ENCODE measurements around the gene DNAH5.

The DNAH5 gene

DNA sequence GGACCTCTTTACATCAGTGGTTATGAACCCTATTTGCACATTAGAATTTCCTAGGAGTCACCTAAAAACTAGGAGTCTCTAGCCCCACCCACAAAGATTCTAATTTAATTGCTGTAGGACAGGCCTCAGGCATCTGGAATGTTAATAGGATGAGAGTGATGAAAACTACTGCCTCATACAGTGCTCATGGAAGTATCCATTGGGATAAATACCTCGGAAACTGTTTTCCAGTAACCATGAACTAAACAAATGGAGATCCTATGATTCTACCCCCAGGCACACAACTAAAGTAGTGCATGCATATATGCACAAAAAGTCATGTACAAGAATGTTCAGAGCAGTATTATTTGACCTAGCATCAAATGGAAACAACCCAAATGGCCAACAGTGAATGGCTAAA, 286.3 kb downstream of the DNAH5 start:
- TF ChIP-seq CREB1 (IDR thresholded peaks at IDR 0.05; ENCODE audit: low read depth) (no peak), TCF12 (IDR thresholded peaks at IDR 0.05; ENCODE audit: low read depth) (no peak), YY1 (IDR thresholded peaks at IDR 0.05; ENCODE audit: low read depth) (no peak), TEAD4 (IDR thresholded peaks at IDR 0.05) (no peak), TAF1 (IDR thresholded peaks at IDR 0.05; ENCODE audit: low read depth) (no peak)
- TF ChIP-seq, protein P1, sequence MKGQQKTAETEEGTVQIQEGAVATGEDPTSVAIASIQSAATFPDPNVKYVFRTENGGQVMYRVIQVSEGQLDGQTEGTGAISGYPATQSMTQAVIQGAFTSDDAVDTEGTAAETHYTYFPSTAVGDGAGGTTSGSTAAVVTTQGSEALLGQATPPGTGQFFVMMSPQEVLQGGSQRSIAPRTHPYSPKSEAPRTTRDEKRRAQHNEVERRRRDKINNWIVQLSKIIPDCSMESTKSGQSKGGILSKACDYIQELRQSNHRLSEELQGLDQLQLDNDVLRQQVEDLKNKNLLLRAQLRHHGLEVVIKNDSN (IDR thresholded peaks at IDR 0.05): no peak

DNA sequence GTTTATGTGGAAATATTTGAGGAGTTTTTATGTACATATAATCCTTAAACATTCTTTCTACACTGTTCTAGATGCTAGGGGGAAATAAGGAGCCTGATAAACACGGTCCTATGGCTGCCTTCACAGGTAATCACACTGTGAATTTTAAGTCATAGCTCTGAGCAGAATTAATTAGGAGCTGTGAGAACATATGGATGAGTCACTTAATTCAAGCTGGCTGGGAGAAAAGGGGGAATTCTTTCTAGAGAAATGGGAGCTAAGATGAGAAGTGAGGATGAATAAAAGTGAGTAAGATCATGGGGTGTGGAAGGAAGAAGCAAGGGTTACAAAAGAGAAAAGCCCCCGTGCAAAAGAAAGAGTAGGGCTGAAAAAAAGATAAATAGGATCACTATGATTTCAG, 290.8 kb downstream of the DNAH5 start:
- TF ChIP-seq, protein P1 (IDR thresholded peaks at IDR 0.05): no peak

DNA sequence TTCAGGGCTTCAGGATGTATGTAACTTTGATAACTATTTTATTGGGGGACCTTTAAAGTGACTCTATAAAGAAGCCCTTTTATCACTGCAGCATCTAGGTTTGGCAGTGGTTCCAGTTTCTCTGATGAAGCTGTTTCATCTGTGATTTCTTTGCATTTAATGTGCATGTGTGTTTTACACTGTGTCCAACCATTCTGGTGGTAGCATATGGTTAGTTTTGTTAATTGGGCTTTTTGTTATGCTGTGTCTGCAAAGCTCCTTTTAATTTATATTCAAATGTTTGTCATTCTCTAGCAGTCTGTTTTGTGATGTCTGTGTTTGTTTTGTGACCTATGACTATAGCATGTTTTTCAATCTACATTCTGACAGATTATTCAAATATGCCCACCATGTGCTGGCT, 294.8 kb downstream of the DNAH5 start:
- no peak for TF ChIP-seq TAF1 (IDR thresholded peaks at IDR 0.05; ENCODE audit: low read depth)
- TF ChIP-seq, protein P2, sequence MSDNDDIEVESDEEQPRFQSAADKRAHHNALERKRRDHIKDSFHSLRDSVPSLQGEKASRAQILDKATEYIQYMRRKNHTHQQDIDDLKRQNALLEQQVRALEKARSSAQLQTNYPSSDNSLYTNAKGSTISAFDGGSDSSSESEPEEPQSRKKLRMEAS (IDR thresholded peaks at IDR 0.05): no peak
- TF ChIP-seq FOXM1 (IDR thresholded peaks at IDR 0.05; ENCODE audit: borderline replicate concordance, low read depth): no peak
- no peak for TF ChIP-seq RAD21 (IDR thresholded peaks at IDR 0.05; ENCODE audit: low read depth)
- no peak for TF ChIP-seq EP300 (IDR thresholded peaks at IDR 0.05; ENCODE audit: borderline replicate concordance)
- TF ChIP-seq, protein P3, sequence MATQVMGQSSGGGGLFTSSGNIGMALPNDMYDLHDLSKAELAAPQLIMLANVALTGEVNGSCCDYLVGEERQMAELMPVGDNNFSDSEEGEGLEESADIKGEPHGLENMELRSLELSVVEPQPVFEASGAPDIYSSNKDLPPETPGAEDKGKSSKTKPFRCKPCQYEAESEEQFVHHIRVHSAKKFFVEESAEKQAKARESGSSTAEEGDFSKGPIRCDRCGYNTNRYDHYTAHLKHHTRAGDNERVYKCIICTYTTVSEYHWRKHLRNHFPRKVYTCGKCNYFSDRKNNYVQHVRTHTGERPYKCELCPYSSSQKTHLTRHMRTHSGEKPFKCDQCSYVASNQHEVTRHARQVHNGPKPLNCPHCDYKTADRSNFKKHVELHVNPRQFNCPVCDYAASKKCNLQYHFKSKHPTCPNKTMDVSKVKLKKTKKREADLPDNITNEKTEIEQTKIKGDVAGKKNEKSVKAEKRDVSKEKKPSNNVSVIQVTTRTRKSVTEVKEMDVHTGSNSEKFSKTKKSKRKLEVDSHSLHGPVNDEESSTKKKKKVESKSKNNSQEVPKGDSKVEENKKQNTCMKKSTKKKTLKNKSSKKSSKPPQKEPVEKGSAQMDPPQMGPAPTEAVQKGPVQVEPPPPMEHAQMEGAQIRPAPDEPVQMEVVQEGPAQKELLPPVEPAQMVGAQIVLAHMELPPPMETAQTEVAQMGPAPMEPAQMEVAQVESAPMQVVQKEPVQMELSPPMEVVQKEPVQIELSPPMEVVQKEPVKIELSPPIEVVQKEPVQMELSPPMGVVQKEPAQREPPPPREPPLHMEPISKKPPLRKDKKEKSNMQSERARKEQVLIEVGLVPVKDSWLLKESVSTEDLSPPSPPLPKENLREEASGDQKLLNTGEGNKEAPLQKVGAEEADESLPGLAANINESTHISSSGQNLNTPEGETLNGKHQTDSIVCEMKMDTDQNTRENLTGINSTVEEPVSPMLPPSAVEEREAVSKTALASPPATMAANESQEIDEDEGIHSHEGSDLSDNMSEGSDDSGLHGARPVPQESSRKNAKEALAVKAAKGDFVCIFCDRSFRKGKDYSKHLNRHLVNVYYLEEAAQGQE (IDR thresholded peaks at IDR 0.05; ENCODE audit: low read depth): no peak
- TF ChIP-seq EGR1 (IDR thresholded peaks at IDR 0.05): no peak
- TF ChIP-seq ZBTB7A (IDR thresholded peaks at IDR 0.05; ENCODE audit: low read depth): no peak
- no peak for TF ChIP-seq TEAD4 (IDR thresholded peaks at IDR 0.05)
- TF ChIP-seq YY1 (IDR thresholded peaks at IDR 0.05; ENCODE audit: low read depth): no peak
- TF ChIP-seq CREB1 (IDR thresholded peaks at IDR 0.05; ENCODE audit: low read depth): no peak
- TF ChIP-seq, protein P1 (IDR thresholded peaks at IDR 0.05): no peak
- TF ChIP-seq TCF12 (IDR thresholded peaks at IDR 0.05; ENCODE audit: low read depth): no peak
- no peak for TF ChIP-seq CEBPB (IDR thresholded peaks at IDR 0.05)

DNA sequence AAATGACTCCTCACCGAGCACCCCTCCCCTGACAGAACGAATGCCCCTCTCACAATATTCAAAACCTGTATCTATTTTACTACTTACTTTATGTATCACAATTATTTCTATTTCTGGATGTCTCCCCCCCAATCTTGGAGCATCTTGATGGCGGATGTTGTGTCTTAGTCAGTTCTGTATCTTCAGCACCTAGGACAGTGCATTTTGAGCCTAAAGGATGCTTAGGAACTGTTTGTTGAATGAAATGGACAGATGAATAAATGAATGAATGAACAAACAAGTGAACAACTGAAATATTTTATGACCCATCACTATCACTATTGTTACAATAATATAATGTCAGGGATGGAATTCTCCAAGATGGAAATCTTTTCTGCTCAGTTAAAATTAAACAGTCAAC, 295.7 kb downstream of the DNAH5 start:
- TF ChIP-seq, protein P3 (IDR thresholded peaks at IDR 0.05; ENCODE audit: low read depth): peak; percentile 83
- no peak for TF ChIP-seq CEBPB (IDR thresholded peaks at IDR 0.05)
- TF ChIP-seq, protein P2 (IDR thresholded peaks at IDR 0.05): no peak
- no peak for TF ChIP-seq EGR1 (IDR thresholded peaks at IDR 0.05)

DNA sequence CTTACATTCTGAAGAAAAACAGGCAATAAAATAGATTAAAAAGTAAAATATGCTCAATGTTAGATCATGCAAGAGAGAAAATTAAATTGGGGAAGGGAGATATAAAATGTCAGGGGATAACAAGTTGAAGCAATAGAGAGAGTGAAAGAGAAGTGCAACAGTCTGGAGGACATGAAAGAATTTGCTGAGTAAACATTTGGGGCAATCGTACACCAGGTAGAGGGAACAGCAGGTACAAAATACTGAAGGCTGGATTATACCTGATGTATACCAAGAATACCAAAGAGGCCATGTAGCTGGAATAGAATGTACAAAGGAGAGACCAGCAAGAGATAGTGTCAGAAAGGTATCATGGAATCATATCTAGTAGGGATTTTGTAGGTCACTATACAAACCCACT, 300.8 kb downstream of the DNAH5 start:
- no peak for TF ChIP-seq FOXM1 (IDR thresholded peaks at IDR 0.05; ENCODE audit: borderline replicate concordance, low read depth)
- no peak for TF ChIP-seq CREB1 (IDR thresholded peaks at IDR 0.05; ENCODE audit: low read depth)
- TF ChIP-seq EP300 (IDR thresholded peaks at IDR 0.05; ENCODE audit: borderline replicate concordance): no peak
- TF ChIP-seq, protein P3 (IDR thresholded peaks at IDR 0.05; ENCODE audit: low read depth): no peak
- TF ChIP-seq, protein P2 (IDR thresholded peaks at IDR 0.05): no peak
- TF ChIP-seq, protein P1 (IDR thresholded peaks at IDR 0.05): no peak
- no peak for TF ChIP-seq YY1 (IDR thresholded peaks at IDR 0.05; ENCODE audit: low read depth)

All from Ishikawa (cell line).